MM.1S (cell line): ENCODE results near the gene CFH.

Source experiments
- EZH2 ChIP-seq: fragments of 300-600 bp; sonication (generic); optimal IDR thresholded peaks from 2 replicates; pipeline ENCODE3; 2017; ENCODE audit warnings: low read depth, mild to moderate bottlenecking, antibody characterized with exemption, low read length, mixed read lengths
- TF ChIP-seq, protein P1 (sequence below): fragments of 300-600 bp; sonication (generic); IDR thresholded peaks from 2 replicates; pipeline ENCODE4 v1.5.1; 2016; ENCODE audit warnings: antibody characterized with exemption, low read length, mixed read lengths

DNA sequence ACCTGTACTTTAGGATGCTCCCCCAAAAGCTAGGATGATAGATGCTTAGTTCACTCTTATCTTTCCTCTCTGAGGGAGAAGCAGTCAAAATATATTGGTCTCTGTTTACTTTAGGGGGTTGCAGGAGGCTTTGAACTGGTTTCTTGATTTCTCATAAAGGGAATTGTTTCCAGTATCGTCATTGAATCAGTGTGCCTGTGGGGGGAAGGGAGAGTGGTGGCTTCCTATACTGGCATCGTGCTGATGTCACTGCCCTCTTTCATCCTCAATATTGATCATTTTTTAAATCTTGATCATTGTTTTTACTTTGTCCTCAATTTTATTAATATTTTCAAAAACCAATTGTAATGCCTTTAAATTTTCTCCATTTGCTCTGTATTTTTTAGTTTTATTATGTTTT lies 82.6 kb downstream of the CFH start:
- TF ChIP-seq, protein P1, sequence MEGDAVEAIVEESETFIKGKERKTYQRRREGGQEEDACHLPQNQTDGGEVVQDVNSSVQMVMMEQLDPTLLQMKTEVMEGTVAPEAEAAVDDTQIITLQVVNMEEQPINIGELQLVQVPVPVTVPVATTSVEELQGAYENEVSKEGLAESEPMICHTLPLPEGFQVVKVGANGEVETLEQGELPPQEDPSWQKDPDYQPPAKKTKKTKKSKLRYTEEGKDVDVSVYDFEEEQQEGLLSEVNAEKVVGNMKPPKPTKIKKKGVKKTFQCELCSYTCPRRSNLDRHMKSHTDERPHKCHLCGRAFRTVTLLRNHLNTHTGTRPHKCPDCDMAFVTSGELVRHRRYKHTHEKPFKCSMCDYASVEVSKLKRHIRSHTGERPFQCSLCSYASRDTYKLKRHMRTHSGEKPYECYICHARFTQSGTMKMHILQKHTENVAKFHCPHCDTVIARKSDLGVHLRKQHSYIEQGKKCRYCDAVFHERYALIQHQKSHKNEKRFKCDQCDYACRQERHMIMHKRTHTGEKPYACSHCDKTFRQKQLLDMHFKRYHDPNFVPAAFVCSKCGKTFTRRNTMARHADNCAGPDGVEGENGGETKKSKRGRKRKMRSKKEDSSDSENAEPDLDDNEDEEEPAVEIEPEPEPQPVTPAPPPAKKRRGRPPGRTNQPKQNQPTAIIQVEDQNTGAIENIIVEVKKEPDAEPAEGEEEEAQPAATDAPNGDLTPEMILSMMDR, result no peak
- no peak for TF ChIP-seq EZH2
